Left lung (tissue), 10 donors: Measurements from ENCODE around the gene RIMKLA. TPM values are rescaled to one million over a fixed set of nuclear protein-coding genes. Genes with fewer than 3 reads are reported as not detected.

ENCODE experiments used
- ATAC-seq: fragments of 200-7000 bp; cut with Tn5 transposase; one replicate; pipeline ENCODE4 v1.9.1; 2020; ENCODE audit warnings: moderate library complexity
- DNase-seq, 4 donors: peaks; one replicate each; pipeline ENCODE4 v3.0.0-alpha.2; 2013 to 2020
- H3K27ac ChIP-seq, 2 donors: fragments of 200-600 bp; sonication (generic) in 1 of 2; one replicate each; pipeline versions ENCODE4 v1.5.0 to v1.8.0; 2020 to 2021
- H3K27me3 ChIP-seq, 2 donors: fragments of 200-600 bp; sonication (generic) in 1 of 2; one replicate each; pipeline versions ENCODE4 v1.5.0 to v1.8.0; 2020 to 2021
- H3K36me3 ChIP-seq, 2 donors: fragments of 200-600 bp; sonication (generic) in 1 of 2; one replicate each; pipeline versions ENCODE4 v1.5.0 to v1.8.0; 2020 to 2021
- H3K4me1 ChIP-seq, 2 donors: fragments of 200-600 bp; one replicate each; pipeline ENCODE4 v1.8.0; 2021
- H3K4me3 ChIP-seq, 2 donors: fragments of 200-600 bp; sonication (generic) in 1 of 2; one replicate each; pipeline versions ENCODE4 v1.5.0 to v1.8.0; 2020 to 2021; ENCODE audit warnings: mild to moderate bottlenecking in 1 of 2
- H3K9me3 ChIP-seq, 2 donors: fragments of 200-600 bp; sonication (generic) in 1 of 2; one replicate each; pipeline versions ENCODE4 v1.5.0 to v1.8.0; 2020 to 2021
- CTCF ChIP-seq, 2 donors: fragments of 200-600 bp; sonication (generic) in 1 of 2; IDR thresholded peaks; one replicate each; pipeline versions ENCODE4 v1.5.0 to v1.8.0; 2021; ENCODE audit warnings: antibody characterized with exemption in 2 of 2
- intact Hi-C, 2 donors: fragments of 100-400 bp; cut with DNase I; formaldehyde crosslinking; loops; one replicate each; pipeline versions ENCODE4 v1.11.2 to v1.14.2; 2022
- polyA plus RNA-seq, 6 donors: library from polyadenylated mRNA; unstranded; fragments of 120-200 nt; gene quantifications; one replicate each; pipeline ENCODE4 v1.2.1, GENCODE V29; 2013; ENCODE audit not compliant: insufficient read length in 6 of 6
- total RNA-seq, 2 donors: library from RNA; stranded (reverse); fragmentation: NEBNext Ultra II Directional; extraction: Animal tissue kit (Norgen Biotek cat#: 25700); gene quantifications; one replicate each; pipeline ENCODE4 v1.2.1, GENCODE V29; 2021
- donor health status: DM: no; HTN: yes; CAD: no.
- donor health status: DM: no; HTN: no; CAD: no.

Gene RIMKLA
- total and polyA plus RNA-seq, 8 donors, result 0.40 to 11.4 (median 0.78) TPM

GRCh38 chr1:42381280-42381673 is 685 bp downstream of the RIMKLA start:
- intact Hi-C loops, result no loop called here
- ATAC-seq (no peak), DNase-seq (no peak)
- TF ChIP-seq CTCF (IDR thresholded peaks at IDR 0.05), result no peak
- Histone ChIP-seq H3K4me1 (peaks cover 6 to 15% of the 10 kb centered on the region in 2 donors), H3K36me3 (no peaks in the 10 kb centered on the region), H3K4me3 (peak overlapping the region; percentile 50 to 51), H3K27me3 (peaks cover 11 to 71% of the 10 kb centered on the region in 2 donors), H3K27ac (no peak overlapping the region), H3K9me3 (no peaks in the 10 kb centered on the region)

GRCh38 chr1:42385283-42385682 is 4.7 kb downstream of the RIMKLA start:
- DNase-seq, result no peak
- no peaks in the 10 kb centered on the region for H3K36me3 ChIP-seq
- H3K4me3 ChIP-seq, result no peak overlapping the region
- H3K27ac ChIP-seq, result no peak overlapping the region
- no peaks in the 10 kb centered on the region for H3K9me3 ChIP-seq
- no peak for ATAC-seq
- peaks cover 11 to 47% of the 10 kb centered on the region in 2 donors for H3K27me3 ChIP-seq
- peaks cover 6 to 12% of the 10 kb centered on the region in 2 donors for H3K4me1 ChIP-seq
- no peak for TF ChIP-seq CTCF (IDR thresholded peaks at IDR 0.05)
- intact Hi-C loops, result no loop called here

- DNase-seq (no peak), ATAC-seq (no peak)
- Histone ChIP-seq H3K9me3 (no peaks in the 10 kb centered on the region), H3K4me3 (no peak overlapping the region), H3K36me3 (no peaks in the 10 kb centered on the region), H3K27ac (no peak overlapping the region), H3K4me1 (peaks cover 3 to 5% of the 10 kb centered on the region in 2 donors), H3K27me3 (peaks cover 10 to 40% of the 10 kb centered on the region in 2 donors)
- TF ChIP-seq CTCF (IDR thresholded peaks at IDR 0.05), result no peak
- intact Hi-C loops, result no loop called here
These were observed 5.5 kb downstream of the RIMKLA start for GRCh38 chr1:42386051-42386450.

GRCh38 chr1:42392255-42392654 is 11.7 kb downstream of the RIMKLA start:
- no peak for TF ChIP-seq CTCF (IDR thresholded peaks at IDR 0.05)
- intact Hi-C loops, result no loop called here
- no peaks in the 10 kb centered on the region for H3K9me3 ChIP-seq
- H3K4me1 ChIP-seq, result no peaks in the 10 kb centered on the region
- no peaks in the 10 kb centered on the region for H3K36me3 ChIP-seq
- ATAC-seq (no peak), DNase-seq (no peak)
- H3K27me3 ChIP-seq, result no peaks in the 10 kb centered on the region
- no peak overlapping the region for H3K4me3 ChIP-seq
- H3K27ac ChIP-seq, result no peak overlapping the region

GRCh38 chr1:42392967-42393848 is 12.6 kb downstream of the RIMKLA start:
- DNase-seq (no peak), ATAC-seq (peak; percentile 25)
- intact Hi-C loops, result no loop called here

More at GRCh38 chr1:42392967-42393848, 12.6 kb downstream of the RIMKLA start:
- H3K27me3 ChIP-seq, result no peaks in the 10 kb centered on the region
- TF ChIP-seq CTCF (IDR thresholded peaks at IDR 0.05), result no peak
- H3K36me3 ChIP-seq, result no peaks in the 10 kb centered on the region
- H3K4me1 ChIP-seq, result no peaks in the 10 kb centered on the region
- H3K4me3 ChIP-seq, result no peak overlapping the region
- no peak overlapping the region for H3K27ac ChIP-seq
- H3K9me3 ChIP-seq, result no peaks in the 10 kb centered on the region
